T-cell (primary cell): ENCODE data around the gene ITGB4. TPM values are rescaled to one million over a fixed set of nuclear protein-coding genes. Genes with fewer than 3 reads are reported as not detected.

Experiments used
- ATAC-seq, 4 experiments: fragments of 200-7000 bp in 3 of 4; fragments of 150-1000 bp in 1 of 4; cut with Tn5 transposase; replicated peaks in 1 of 4; 1 replicate in 3 of 4; 2 replicates in 1 of 4; pipeline ENCODE4 v1.10.0; 2021; ENCODE audit warnings: moderate library complexity in 3 of 4, mild to moderate bottlenecking in 2 of 4, moderate number of reproducible peaks in 1 of 4
- CTCF ChIA-PET, 2 donors: fragments of 300-600 bp; sonication (Branson Sonifier 250); formaldehyde crosslinking; loops; one replicate each; lab custom pipeline; 2022; ENCODE audit warnings: antibody characterized with exemption in 2 of 2; lab: Charles Lee
- POLR2A ChIA-PET, 2 donors: fragments of 300-600 bp; sonication (Branson Sonifier 250); formaldehyde crosslinking; loops; one replicate each; lab custom pipeline; 2022; ENCODE audit warnings: antibody characterized with exemption in 2 of 2; lab: Charles Lee
- DNase-seq, 35 experiments: peaks; one replicate each; pipeline versions ENCODE4 v3.0.0 to v3.0.0-alpha.2; 2013 to 2023
- H3K27ac ChIP-seq: one replicate; pipeline ENCODE4 v1.5.1; 2013; ENCODE audit warnings: low read length
- H3K27me3 ChIP-seq, 2 experiments: replicated peaks in 1 of 2; 1 replicate in 1 of 2; 2 replicates in 1 of 2; pipeline versions ENCODE4 v1.6.1 to v1.7.0; 2013; ENCODE audit warnings: low read length in 1 of 2, mixed read lengths in 1 of 2; ENCODE audit not compliant: control insufficient read depth in 2 of 2, insufficient read depth in 2 of 2; ENCODE audit errors: extremely low read depth in 1 of 2
- H3K36me3 ChIP-seq, 2 donors: 1 replicate in 1 of 2; 2 replicates in 1 of 2; pipeline versions ENCODE4 v1.6.1 to v1.7.0; 2013; ENCODE audit warnings: low read length in 1 of 2; ENCODE audit not compliant: control insufficient read depth in 2 of 2, insufficient read depth in 1 of 2; ENCODE audit errors: extremely low read depth in 1 of 2
- H3K4me1 ChIP-seq, 2 experiments: 1 replicate in 1 of 2; 2 replicates in 1 of 2; pipeline versions ENCODE4 v1.6.1 to v1.7.0; 2013; ENCODE audit warnings: low read length in 2 of 2, mixed read lengths in 1 of 2; ENCODE audit not compliant: insufficient read depth in 2 of 2, control insufficient read depth in 1 of 2; ENCODE audit errors: extremely low read depth in 1 of 2
- H3K4me3 ChIP-seq, 2 donors: 1 replicate in 1 of 2; 2 replicates in 1 of 2; pipeline versions ENCODE4 v1.5.1 to v1.7.0; 2013; ENCODE audit warnings: mild to moderate bottlenecking in 2 of 2, low read length in 1 of 2, moderate library complexity in 1 of 2; ENCODE audit not compliant: control insufficient read depth in 1 of 2; ENCODE audit errors: extremely low read depth in 1 of 2
- H3K9me3 ChIP-seq: 2 replicates; pipeline ENCODE4 v1.7.0; 2013
- H3K27ac Mint-ChIP-seq, 2 donors: one replicate each; pipeline ENCODE4 v1.8.0; 2020 to 2021; ENCODE audit warnings: mild to moderate bottlenecking in 2 of 2, mixed read lengths in 2 of 2
- H3K27me3 Mint-ChIP-seq, 2 donors: one replicate each; pipeline ENCODE4 v1.8.0; 2021 to 2022; ENCODE audit warnings: mixed read lengths in 2 of 2
- H3K36me3 Mint-ChIP-seq: one replicate; pipeline ENCODE4 v1.8.0; 2021; ENCODE audit warnings: mixed read lengths
- H3K4me1 Mint-ChIP-seq, 3 donors: one replicate each; pipeline ENCODE4 v1.8.0; 2020 to 2022; ENCODE audit warnings: mixed read lengths in 3 of 3, mild to moderate bottlenecking in 1 of 3
- H3K4me3 Mint-ChIP-seq, 3 donors: one replicate each; pipeline ENCODE4 v1.8.0; 2020 to 2022; ENCODE audit warnings: mild to moderate bottlenecking in 3 of 3, mixed read lengths in 3 of 3, moderate library complexity in 3 of 3
- H3K9me3 Mint-ChIP-seq, 3 donors: one replicate each; pipeline ENCODE4 v1.8.0; 2020 to 2022; ENCODE audit warnings: mixed read lengths in 3 of 3
- WGBS: methylation state at CpG from one replicate; pipeline ENCODE4 v1.1.5; 2013; ENCODE audit warnings: missing lambda C conversion rate; ENCODE audit not compliant: insufficient coverage; 5-methylcytosine and 5-hydroxymethylcytosine counted together
- total RNA-seq, 35 experiments: library from RNA in 6 of 35; stranded (reverse) in 6 of 35; fragments of 120-200 nt in 1 of 35; gene quantifications; one replicate each; pipeline versions ENCODE4 v1.2.1 to v1.2.4 and lab custom pipeline; 2013 to 2026

ITGB4 gene
- total RNA-seq, 5 donors from 2014 or later (not counting 1 experiment from before 2014, with no cell fraction given), result 0.68 to 1.6 (median 1.5) TPM

GRCh38 chr17:75681289-75681688, 40.0 kb upstream of the ITGB4 start:
- H3K4me1 Mint-ChIP-seq, result peaks cover 10 to 29% (median 25%) of the 10 kb centered on the region in 3 donors
- ChIA-PET CTCF (interaction anchor here in 1 of 2 donors (0.7 kb wide), 1 partner anchor 72 kb away, joined by 4 read pairs; no protein-coding TSS in a partner anchor), POLR2A (no interaction called here)
- no peak overlapping the region for H3K27ac Mint-ChIP-seq
- H3K9me3 Mint-ChIP-seq, result no peaks in the 10 kb centered on the region
- no peak overlapping the region for H3K4me3 Mint-ChIP-seq
- H3K4me1 ChIP-seq, result peaks cover 0 to 5% of the 10 kb centered on the region in 2 experiments
- no CpG with 5 or more reads among the region's 3 CpGs for WGBS
- no peaks in the 10 kb centered on the region for H3K27me3 Mint-ChIP-seq
- H3K4me3 ChIP-seq, result no peak overlapping the region
- peaks cover 12 to 46% of the 10 kb centered on the region in 2 donors for H3K36me3 ChIP-seq
- no peaks in the 10 kb centered on the region for H3K27me3 ChIP-seq
- peaks cover 12% of the 10 kb centered on the region for H3K36me3 Mint-ChIP-seq
- H3K9me3 ChIP-seq, result no peaks in the 10 kb centered on the region
- no peak overlapping the region for H3K27ac ChIP-seq
- DNase-seq (no peak), ATAC-seq (no peak)

- DNase-seq, result no peak
- Mint-ChIP-seq H3K36me3 (peaks cover 8% of the 10 kb centered on the region), H3K4me1 (peaks cover 26 to 42% (median 38%) of the 10 kb centered on the region in 3 donors), H3K27ac (no peak overlapping the region), H3K27me3 (no peaks in the 10 kb centered on the region), H3K9me3 (no peaks in the 10 kb centered on the region), H3K4me3 (no peak overlapping the region)
- H3K4me1 ChIP-seq, result peaks cover 7 to 14% of the 10 kb centered on the region in 2 experiments
- peaks cover 2 to 50% of the 10 kb centered on the region in 2 donors for H3K36me3 ChIP-seq
- POLR2A ChIA-PET, result interaction anchor here in 1 of 2 donors (1.2 kb wide), 1 partner anchor 9 kb away, joined by 6 read pairs; no protein-coding TSS in a partner anchor
- no peaks in the 10 kb centered on the region for H3K27me3 ChIP-seq
- H3K4me3 ChIP-seq, result no peak overlapping the region
- no peak overlapping the region for H3K27ac ChIP-seq
- no peaks in the 10 kb centered on the region for H3K9me3 ChIP-seq
- no peak for ATAC-seq
- CTCF ChIA-PET, result interaction anchor here in 1 of 2 donors (1.2 kb wide), 1 partner anchor 12 kb away, joined by 4 read pairs; no protein-coding TSS in a partner anchor
- 83% methylated on average over 3 of the region's 4 CpGs for WGBS
Observed at GRCh38 chr17:75683583-75683982, 37.7 kb upstream of the ITGB4 start.

- H3K27ac Mint-ChIP-seq, result no peak overlapping the region
- POLR2A ChIA-PET, result no interaction called here
- H3K36me3 Mint-ChIP-seq, result peaks cover 5% of the 10 kb centered on the region
- DNase-seq (no peak), ATAC-seq (no peak)
- no peaks in the 10 kb centered on the region for H3K9me3 Mint-ChIP-seq
- Histone ChIP-seq H3K4me3 (no peak overlapping the region), H3K4me1 (peaks cover 14 to 21% of the 10 kb centered on the region in 2 experiments), H3K27ac (no peak overlapping the region), H3K9me3 (no peaks in the 10 kb centered on the region), H3K36me3 (peaks cover 0 to 45% of the 10 kb centered on the region in 2 donors), H3K27me3 (no peaks in the 10 kb centered on the region)
- H3K27me3 Mint-ChIP-seq, result no peaks in the 10 kb centered on the region
- CTCF ChIA-PET, result interaction anchor here in 1 of 2 donors (0.6 kb wide), 1 partner anchor 63 kb away, joined by 4 read pairs; no protein-coding TSS in a partner anchor
- H3K4me3 Mint-ChIP-seq, result no peak overlapping the region
- H3K4me1 Mint-ChIP-seq, result peaks cover 33 to 49% (median 44%) of the 10 kb centered on the region in 3 donors
- WGBS, result no CpG with 5 or more reads among the region's 5 CpGs
Observed at GRCh38 chr17:75684249-75684648, 37.0 kb upstream of the ITGB4 start.

- Histone ChIP-seq H3K4me1 (peaks cover 19 to 26% of the 10 kb centered on the region in 2 experiments), H3K36me3 (peaks cover 0 to 39% of the 10 kb centered on the region in 2 donors), H3K9me3 (no peaks in the 10 kb centered on the region), H3K4me3 (no peak overlapping the region), H3K27me3 (no peaks in the 10 kb centered on the region), H3K27ac (no peak overlapping the region)
- Mint-ChIP-seq H3K27ac (no peak overlapping the region), H3K4me3 (no peak overlapping the region), H3K27me3 (no peaks in the 10 kb centered on the region), H3K9me3 (no peaks in the 10 kb centered on the region), H3K4me1 (peaks cover 40 to 53% (median 49%) of the 10 kb centered on the region in 3 donors), H3K36me3 (no peaks in the 10 kb centered on the region)
- ATAC-seq, result no peak
- ChIA-PET POLR2A (no interaction called here), CTCF (no interaction called here)
- no CpG with 5 or more reads among the region's 7 CpGs for WGBS
- DNase-seq, result no peak
Observed at GRCh38 chr17:75684924-75685323, 36.3 kb upstream of the ITGB4 start.

- H3K4me1 ChIP-seq, result peaks cover 25 to 32% of the 10 kb centered on the region in 2 experiments
- Mint-ChIP-seq H3K27ac (no peak overlapping the region), H3K36me3 (no peaks in the 10 kb centered on the region)
Observed at GRCh38 chr17:75685499-75685898, 35.8 kb upstream of the ITGB4 start.

GRCh38 chr17:75688209-75688825, 32.9 kb upstream of the ITGB4 start:
- H3K4me1 ChIP-seq, result peaks cover 32 to 47% of the 10 kb centered on the region in 2 experiments
- no peak overlapping the region for H3K4me3 ChIP-seq
- H3K27me3 ChIP-seq, result no peaks in the 10 kb centered on the region
- H3K27me3 Mint-ChIP-seq, result no peaks in the 10 kb centered on the region
- H3K27ac Mint-ChIP-seq, result peak overlapping the region; percentile 87 to 89
- peak overlapping the region in 1 of 3 donors; percentile 78 for H3K4me3 Mint-ChIP-seq
- H3K36me3 ChIP-seq, result peaks cover 0 to 50% of the 10 kb centered on the region in 2 donors
- 66% methylated on average over 6 of the region's 11 CpGs for WGBS
- H3K9me3 ChIP-seq, result no peaks in the 10 kb centered on the region
- POLR2A ChIA-PET, result interaction anchor here in 1 of 2 donors (0.7 kb wide), 1 partner anchor 765 kb away, joined by 5 read pairs; no protein-coding TSS in a partner anchor
- H3K9me3 Mint-ChIP-seq, result no peaks in the 10 kb centered on the region
- ATAC-seq (no peak), DNase-seq (no peak)
- peak overlapping the region; percentile 70 for H3K27ac ChIP-seq
- peaks cover 6% of the 10 kb centered on the region for H3K36me3 Mint-ChIP-seq
- H3K4me1 Mint-ChIP-seq, result peaks cover 56 to 68% (median 62%) of the 10 kb centered on the region in 3 donors
- CTCF ChIA-PET, result interaction anchor here in 1 of 2 donors (0.6 to 1.9 kb wide), 7 partner anchors 13 to 697 kb away, joined by 3 to 10 read pairs (median 4); partner anchors contain the start of gene RECQL5

More at GRCh38 chr17:75685499-75685898, 35.8 kb upstream of the ITGB4 start:
- ATAC-seq, result no peak
- H3K27ac ChIP-seq, result no peak overlapping the region
- no peak overlapping the region for H3K4me3 ChIP-seq
- Mint-ChIP-seq H3K4me1 (peaks cover 43 to 55% (median 53%) of the 10 kb centered on the region in 3 donors), H3K9me3 (no peaks in the 10 kb centered on the region), H3K27me3 (no peaks in the 10 kb centered on the region), H3K4me3 (no peak overlapping the region)
- no CpG with 5 or more reads among the region's 3 CpGs for WGBS
- H3K27me3 ChIP-seq, result no peaks in the 10 kb centered on the region
- POLR2A ChIA-PET, result no interaction called here
- H3K36me3 ChIP-seq, result peaks cover 0 to 34% of the 10 kb centered on the region in 2 donors
- H3K9me3 ChIP-seq, result no peaks in the 10 kb centered on the region
- no peak for DNase-seq
- CTCF ChIA-PET, result no interaction called here
